Measurements from ENCODE around the gene THOC7.

THOC7 gene

DNA sequence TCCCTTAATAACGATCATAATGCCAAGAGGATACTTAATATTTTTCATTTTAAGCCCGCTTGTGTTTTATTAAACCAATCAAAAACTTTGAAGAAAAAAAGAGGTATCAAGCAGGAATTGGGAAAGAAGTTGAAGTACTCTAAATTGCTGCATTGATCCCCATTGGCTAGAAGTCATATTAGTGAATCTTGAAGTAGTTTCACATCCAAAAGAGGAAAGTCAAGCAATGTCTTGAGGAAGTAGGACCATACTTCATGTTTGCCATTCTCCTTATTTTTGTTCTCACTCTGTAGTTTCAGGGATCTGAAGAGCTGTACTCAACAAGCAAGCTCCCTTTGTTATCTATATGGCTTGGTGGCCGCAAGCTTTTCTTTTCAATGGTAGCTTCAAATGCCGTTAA lies 46.4 kb upstream of the THOC7 start:
- TF ChIP-seq, protein P1, sequence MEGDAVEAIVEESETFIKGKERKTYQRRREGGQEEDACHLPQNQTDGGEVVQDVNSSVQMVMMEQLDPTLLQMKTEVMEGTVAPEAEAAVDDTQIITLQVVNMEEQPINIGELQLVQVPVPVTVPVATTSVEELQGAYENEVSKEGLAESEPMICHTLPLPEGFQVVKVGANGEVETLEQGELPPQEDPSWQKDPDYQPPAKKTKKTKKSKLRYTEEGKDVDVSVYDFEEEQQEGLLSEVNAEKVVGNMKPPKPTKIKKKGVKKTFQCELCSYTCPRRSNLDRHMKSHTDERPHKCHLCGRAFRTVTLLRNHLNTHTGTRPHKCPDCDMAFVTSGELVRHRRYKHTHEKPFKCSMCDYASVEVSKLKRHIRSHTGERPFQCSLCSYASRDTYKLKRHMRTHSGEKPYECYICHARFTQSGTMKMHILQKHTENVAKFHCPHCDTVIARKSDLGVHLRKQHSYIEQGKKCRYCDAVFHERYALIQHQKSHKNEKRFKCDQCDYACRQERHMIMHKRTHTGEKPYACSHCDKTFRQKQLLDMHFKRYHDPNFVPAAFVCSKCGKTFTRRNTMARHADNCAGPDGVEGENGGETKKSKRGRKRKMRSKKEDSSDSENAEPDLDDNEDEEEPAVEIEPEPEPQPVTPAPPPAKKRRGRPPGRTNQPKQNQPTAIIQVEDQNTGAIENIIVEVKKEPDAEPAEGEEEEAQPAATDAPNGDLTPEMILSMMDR (IDR thresholded peaks at IDR 0.05): no peak
- Mint-ChIP-seq H3K4me1 (peaks cover 28% of the 10 kb centered on the region), H3K27ac (no peak overlapping the region), H3K36me3 (ENCODE audit: low read depth) (peaks cover 9% of the 10 kb centered on the region), H3K27me3 (ENCODE audit: low read depth, poor library complexity) (no peaks in the 10 kb centered on the region), H3K9me3 (no peaks in the 10 kb centered on the region), H3K4me3 (peak overlapping the region; percentile 28)
- DNase-seq: no peak

DNA sequence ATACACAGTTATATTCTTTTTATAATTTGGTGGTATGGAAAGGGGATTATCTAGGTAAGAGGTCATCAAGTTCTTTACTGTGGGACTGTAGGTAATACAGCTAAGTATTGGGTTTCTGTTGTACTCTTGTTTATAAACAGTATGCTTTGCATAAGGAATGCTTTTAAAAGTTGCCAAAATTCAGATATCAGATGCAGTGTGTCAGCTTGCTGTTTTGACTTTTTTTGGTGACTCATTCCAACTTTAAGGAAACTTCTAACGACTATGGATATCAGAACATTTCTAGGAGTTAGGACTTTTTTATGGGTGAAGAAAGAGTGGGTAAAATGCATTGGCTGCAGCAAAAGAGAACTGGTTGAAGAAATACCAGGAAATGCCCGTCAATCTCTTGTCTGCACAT lies 45.8 kb upstream of the THOC7 start:
- no peak for DNase-seq
- Mint-ChIP-seq H3K4me3 (no peak overlapping the region), H3K36me3 (ENCODE audit: low read depth) (peaks cover 8% of the 10 kb centered on the region), H3K27ac (no peak overlapping the region), H3K4me1 (peaks cover 28% of the 10 kb centered on the region), H3K27me3 (ENCODE audit: low read depth, poor library complexity) (no peaks in the 10 kb centered on the region), H3K9me3 (no peaks in the 10 kb centered on the region)
- TF ChIP-seq, protein P1 (IDR thresholded peaks at IDR 0.05): no peak

DNA sequence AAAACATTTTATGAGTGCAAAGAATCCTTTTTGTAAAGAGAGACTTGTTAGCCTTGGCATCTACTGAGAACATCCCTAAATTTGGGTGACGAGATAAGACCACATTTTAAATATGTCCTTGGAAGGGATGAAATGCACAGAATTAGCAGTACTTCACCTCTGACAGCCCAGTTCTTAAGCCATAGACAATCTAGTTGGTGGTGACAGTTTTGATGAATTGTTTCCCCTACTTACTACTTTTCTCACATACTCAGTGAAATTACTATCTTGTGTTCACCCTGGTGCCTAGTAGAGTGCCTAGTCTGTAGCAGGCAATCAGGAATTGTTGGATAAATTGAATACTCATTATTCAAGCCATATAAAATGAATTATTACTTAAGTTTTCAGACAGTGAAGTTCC lies 45.2 kb upstream of the THOC7 start:
- no peak for DNase-seq
- H3K4me3 Mint-ChIP-seq: no peak overlapping the region
- H3K27me3 Mint-ChIP-seq (ENCODE audit: low read depth, poor library complexity): no peaks in the 10 kb centered on the region
- peaks cover 28% of the 10 kb centered on the region for H3K4me1 Mint-ChIP-seq
- TF ChIP-seq, protein P1 (IDR thresholded peaks at IDR 0.05): no peak
- no peak overlapping the region for H3K27ac Mint-ChIP-seq
- H3K36me3 Mint-ChIP-seq (ENCODE audit: low read depth): peaks cover 9% of the 10 kb centered on the region
- H3K9me3 Mint-ChIP-seq: no peaks in the 10 kb centered on the region

DNA sequence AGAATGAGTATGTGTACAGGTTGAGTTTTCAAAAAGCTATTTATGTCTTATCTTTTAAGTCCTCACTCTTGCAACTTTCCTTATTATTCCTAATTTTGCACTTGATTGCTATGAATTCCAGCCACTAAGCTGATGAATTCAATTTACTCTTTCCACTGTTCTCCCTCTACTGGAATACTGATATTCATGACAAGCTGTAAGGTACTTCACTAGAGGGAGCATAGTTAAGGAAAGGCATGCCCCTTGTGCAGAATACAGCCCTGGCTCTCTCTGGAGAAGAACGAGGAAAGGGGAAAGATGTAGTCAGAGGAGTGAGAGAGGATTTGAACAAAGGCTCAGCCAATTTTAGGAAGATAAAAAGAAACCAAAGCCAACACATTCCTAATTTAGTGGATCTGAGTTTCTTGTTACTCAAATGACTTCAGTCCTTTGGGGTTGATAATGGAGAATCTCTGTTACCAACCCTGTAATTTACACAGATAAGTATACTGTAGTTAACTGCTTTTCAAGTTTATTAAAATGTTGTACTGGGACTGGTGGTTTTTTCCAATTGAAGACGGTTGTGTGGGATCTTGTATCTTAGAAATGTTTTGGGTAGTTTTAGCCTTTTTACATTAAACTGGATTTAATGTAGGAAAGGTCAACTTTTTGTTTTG lies 44.6 kb upstream of the THOC7 start:
- TF ChIP-seq, protein P1 (IDR thresholded peaks at IDR 0.05): peak; percentile 12
- Mint-ChIP-seq H3K36me3 (ENCODE audit: low read depth) (peaks cover 10% of the 10 kb centered on the region), H3K9me3 (no peaks in the 10 kb centered on the region), H3K4me1 (peaks cover 23% of the 10 kb centered on the region), H3K27ac (no peak overlapping the region), H3K4me3 (no peak overlapping the region), H3K27me3 (ENCODE audit: low read depth, poor library complexity) (no peaks in the 10 kb centered on the region)
- no peak for DNase-seq

DNA sequence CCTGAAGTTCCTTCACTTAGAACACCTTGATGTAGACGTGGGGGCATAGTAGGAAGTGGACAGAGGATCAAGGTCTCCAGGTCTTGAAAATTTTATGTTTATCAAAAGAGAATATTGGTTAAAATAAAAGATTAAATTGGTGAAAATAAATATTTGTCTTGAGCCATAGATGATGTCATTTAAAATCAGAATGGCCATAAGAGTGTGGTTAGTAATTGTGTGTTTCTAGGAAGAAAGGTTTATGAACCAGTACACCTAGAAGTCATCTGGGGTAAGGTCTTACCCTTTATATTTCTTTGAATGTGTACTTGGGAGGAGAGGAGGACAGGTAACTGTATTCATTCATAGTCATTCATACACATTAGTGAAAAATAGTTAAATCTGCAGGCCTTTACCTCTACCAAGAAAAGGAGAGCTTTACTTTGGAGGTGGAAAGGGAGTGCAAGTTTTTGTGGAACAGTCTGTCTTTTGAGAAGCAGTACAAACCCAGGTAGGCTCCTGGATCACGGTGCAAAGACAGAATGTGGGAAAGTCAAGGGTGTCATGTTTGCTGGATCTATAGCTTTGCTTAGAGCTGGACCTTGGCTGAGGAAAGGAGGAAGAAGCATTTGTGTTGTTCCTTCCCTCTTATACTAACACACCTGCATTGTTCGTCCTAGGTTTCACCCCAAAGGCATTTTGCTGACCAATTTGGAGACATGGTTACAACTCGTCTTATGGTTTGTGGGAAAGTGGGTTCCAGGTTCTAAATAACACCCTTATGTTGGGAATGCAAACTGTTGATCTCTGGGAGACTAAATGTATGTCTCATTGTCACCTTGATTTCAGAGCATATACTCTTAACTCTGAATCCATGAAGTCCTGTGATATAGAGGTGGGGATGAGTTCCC lies 42.4 kb upstream of the THOC7 start:
- DNase-seq: no peak
- Mint-ChIP-seq H3K4me3 (no peak overlapping the region), H3K36me3 (ENCODE audit: low read depth) (peaks cover 25% of the 10 kb centered on the region), H3K27ac (peak overlapping the region; percentile 20), H3K4me1 (peaks cover 12% of the 10 kb centered on the region), H3K27me3 (ENCODE audit: low read depth, poor library complexity) (peaks cover 3% of the 10 kb centered on the region), H3K9me3 (no peaks in the 10 kb centered on the region)
- TF ChIP-seq, protein P1 (IDR thresholded peaks at IDR 0.05): no peak
